GM21786 (cell line): ENCODE measurements around the gene CBL.

ENCODE experiments used
- ATAC-seq: cut with Tn5 transposase; IDR thresholded peaks from one replicate; pipeline ENCODE4 v1.9.1; 2021; ENCODE audit not compliant: unreplicated experiment

Gene CBL

DNA sequence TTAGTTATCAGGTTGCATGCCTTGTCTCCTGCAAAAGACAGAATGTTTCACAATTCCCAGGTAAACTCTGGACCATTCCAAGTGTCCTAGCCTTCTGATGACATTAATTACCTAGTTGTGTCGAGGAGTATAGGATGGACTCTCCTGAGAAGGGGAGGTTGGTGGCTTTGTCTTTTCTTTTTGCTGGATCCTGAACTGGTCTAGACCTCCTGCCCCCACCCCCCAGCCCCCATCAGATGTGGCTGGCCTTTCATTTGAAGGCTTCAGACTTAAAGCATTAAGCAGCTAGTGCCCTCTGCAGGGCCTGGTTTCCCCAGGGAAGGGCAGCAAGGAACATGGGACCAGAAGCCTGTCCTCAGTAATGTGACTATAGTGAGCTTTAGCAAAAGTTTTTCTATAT lies 101.1 kb downstream of the CBL start:
- ATAC-seq: no peak

DNA sequence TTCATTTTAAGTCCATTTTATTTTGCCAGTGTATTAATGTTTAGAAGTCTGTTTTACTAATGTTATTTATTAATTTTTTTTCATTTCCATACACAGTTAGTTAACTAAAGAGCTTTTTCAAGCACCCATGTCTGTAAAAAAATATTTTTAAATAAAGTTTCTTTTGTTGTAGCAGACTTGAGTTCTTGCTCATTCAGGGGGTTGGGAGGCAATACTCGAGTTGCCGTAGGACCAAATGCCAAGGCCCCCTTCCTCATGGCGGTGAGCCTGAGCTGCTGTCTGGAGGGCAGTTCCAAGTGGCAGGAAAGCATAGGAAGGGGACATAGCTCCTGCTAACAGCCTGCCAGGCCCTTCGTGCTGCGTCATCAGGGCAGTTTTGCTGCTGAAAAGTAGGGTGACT lies 101.8 kb downstream of the CBL start:
- no peak for ATAC-seq

DNA sequence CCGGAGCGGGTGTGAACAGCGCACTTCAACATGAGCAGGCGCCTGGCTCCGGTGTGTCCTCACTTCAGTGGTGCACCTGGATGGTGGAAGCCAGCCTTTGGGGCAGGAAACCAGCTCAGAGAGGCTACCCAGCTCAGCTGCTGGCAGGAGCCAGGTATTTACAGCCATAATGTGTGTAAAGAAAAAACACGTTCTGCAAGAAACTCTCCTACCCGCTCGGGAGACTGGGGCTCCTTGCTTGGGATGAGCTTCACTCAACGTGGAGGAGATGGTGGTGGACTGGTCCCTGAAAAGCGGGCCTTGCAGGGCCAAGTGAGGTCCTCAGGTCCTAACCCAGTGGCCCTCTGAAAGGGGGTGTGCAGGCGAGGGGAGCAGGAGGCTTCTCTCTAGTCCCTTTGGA lies 103.3 kb downstream of the CBL start:
- ATAC-seq: no peak

DNA sequence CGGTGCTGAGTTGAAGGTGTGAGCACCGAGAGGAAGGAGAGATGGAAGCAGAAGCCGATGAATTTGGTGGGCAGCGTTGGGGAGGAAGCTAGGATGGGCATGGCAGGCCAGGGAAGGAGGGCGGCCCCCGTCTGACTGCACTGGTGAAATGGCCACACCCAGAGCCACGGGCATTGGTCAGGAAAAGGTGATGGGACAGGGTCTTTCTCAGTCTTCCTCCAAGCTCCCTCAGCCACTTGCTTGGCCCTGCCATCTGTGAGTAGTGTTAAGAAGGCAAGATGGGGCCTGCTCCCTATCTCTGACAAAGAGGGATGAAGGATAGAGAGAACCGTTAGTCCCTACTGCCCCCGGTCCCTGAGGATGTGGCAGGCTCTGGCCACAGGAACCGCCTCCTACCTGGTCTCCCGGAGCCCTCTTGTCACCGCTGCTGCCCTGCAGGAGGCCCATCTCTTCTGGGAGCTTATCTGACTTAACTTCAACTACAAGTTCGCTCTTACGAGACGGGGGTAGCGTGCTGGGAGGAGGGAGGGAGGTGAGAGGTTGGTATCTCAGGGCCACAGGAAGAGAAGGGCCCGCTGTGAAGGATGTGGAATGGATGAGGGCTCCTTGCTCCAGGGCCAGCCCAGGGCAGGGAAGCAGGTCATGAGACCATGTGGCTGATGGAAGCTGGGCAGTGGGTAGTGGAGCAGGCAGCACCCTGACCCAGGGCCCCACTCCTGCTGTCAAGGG lies 104.0 kb downstream of the CBL start:
- ATAC-seq: no peak

DNA sequence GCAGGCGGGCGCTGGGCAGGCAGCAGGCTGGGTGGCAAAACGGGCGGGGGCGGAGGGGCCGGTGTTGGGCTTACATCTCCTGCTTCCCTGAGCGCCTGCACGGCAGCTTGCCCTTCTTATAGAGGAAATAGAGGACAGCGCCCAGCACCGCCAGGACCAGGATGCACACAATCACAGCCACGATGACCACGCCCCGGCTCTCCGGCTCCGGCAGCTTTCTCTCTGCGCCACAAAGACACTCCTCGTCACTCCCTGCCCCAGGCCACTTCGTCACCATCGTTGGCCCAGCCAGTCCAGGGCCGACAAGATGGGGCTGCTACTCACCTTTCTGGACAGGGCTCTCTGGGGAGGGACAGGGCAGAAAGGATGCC lies 104.5 kb downstream of the CBL start:
- no peak for ATAC-seq

DNA sequence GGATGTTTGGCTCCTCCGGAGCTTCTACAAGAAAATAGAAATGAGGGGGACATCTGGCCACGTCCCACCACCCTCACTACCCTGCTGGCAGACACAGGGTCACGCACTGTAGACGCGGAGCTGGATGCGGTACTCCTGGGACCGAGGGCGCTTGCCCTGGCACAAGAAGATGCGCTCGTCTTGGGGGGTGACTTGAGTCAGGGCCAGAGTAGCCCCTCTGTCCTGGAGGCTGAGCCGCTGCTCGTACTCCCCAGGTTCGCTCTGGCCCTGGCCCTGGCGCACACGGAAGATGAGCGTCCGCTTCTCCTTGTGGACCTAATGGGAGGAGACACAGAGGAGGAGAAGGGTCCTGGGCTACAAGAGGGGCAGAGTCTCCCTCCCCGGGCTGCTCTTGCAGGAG lies 108.6 kb downstream of the CBL start:
- ATAC-seq: no peak

DNA sequence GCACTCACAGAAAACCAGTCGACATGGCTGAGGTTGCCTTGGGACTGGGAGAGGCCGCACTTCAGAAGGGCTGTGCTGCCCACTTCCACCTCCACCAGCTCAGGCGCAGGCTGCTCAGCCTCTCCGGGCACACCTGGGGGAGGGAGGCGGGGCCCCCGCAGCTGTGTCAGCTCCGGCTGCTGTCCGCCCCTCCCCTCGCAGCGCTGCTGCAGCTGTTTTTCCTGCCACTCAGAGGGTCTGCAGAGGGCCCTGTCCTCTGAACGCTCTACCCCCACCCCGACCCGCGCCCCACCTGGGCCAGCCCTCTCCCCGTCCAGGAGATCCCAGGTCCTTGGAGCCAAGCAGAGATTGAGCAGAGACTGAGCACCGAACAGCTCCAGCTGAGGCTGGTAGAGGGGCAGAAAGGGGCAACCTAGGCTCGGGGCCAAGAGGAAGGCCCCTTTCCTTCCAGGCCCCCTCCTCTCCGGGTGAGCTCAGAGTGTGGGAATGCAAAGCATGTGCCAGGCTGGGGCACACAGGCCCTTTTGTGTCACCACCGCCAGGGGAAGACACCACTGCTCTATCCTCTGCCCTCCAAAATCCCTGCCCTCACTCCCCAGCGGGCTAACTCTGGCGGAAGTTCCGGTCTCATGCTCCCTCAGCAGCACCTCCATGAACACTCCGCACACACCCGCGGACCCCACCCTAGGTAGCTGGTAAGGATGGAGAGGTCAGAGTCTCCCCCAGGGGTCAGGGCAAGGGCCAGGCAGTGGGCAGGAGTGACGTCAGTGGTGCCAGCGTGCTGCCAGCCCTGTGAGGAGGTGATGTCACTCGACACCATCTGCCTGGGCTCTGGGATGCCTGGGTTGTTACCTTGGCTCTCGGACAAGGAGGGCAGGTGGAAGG lies 109.2 kb downstream of the CBL start:
- no peak for ATAC-seq

DNA sequence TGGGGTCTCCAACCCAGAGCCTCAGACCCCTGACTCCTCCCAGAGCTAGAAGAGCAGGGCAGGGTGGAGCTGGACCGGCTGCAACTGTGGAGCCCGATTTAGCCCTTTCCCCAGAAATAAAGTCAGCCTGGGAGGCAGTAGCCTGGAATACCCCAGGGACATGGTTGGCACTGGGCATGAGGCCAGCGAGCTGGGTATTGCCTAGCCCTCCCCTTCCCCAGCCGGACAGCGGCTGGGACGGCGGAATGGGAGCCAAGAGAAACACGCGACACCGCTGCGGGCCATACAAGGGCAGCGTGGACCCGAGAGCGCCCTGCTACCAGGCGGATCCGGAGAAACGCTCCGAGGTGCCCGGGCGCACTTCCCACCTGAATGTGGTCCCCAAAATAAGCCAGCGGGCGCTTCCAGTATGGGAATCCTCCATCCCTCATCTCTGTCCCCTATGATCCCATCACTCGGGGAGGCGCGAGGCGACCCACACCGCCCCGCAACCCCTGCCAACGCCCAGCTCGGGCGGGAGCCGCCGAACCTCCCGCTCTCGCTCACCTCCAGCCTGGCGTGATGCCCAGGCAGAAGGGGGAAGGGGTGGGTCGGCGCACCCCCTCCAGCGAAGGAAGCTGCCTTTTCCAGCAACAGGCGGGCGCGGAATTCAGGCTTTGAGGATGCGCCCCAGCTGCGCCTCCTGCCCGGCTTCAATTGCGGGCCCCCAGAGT lies 110.0 kb downstream of the CBL start:
- no peak for ATAC-seq

DNA sequence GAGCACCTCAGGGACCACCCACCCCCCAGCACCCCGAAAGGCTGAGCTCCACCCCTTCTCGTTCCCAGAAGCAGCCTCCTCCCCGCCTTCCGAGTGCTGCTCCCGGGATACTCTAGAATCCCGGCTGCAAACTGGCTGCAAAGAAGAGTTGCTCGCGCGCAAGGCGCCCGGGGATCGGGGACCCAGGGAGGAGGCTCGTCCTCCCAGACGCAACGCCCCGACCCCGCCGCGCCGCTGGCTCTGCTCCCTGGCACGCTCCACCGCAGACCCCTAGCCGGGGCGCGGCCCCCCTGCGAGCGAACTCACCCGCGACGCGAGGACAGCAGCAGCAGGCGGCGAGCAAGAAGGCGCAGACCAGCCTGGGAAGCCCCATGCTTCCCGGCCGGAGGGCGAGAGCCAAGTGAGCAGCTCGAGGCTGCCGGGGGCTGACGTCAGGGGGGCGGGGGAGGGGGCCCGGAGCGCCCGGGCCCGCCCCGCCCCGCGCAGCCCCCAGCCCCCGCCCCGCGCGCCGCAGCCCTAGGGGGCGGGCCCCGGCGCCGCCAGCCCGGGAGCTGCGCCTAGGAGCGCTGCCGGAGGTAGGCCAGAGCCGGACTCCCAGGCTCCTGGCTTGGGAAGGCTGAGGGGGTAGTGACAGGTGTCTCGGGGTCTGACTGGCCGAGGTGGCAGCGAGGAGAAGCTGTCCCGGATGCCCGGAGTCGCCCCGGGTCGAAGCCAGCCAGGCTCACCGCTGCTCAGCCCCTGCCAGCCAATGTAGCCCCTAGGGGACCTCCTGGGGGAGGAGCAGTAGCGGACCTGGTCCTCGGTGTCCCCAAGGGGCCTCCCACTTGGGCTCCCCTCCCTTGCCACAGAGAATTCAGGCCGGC lies 110.8 kb downstream of the CBL start, which contains the start of gene MCAM:
TSS of gene MCAM (minus strand) at position 402 of the 863 bp plus-strand sequence. CDS start at position 373, 29 bp downstream.
- ATAC-seq: no peak

DNA sequence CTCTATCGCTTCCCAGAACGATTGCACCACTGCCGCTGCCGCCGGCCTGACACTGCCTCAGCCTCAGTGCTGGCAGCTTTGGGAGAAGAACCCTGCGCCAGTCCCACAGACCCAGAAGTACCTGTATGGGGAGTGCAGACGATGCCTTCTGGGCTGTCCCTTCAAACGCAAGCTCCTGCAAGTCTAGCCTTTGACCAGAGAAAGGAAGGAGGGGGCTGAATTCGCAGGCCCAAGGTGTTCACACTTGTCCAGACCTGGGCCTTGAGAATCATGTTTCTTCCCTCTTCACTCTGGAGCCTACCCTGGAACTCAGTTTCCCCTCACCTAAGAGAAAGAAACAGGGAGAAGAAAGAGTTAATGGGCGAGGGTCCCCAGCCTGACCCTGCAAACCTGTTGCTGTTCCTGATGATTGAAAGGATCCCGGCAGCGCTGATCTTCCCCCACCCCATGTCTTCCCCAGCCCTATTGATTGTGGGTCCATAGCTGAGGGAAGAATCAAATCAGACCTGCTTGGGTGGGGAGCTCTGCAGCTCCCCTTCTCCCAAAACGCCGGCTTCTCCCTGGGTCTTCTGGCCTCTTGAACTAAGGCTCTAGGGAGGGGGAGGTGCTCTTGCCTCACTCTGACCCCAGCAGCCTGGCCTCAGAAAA lies 111.6 kb downstream of the CBL start:
- no peak for ATAC-seq

DNA sequence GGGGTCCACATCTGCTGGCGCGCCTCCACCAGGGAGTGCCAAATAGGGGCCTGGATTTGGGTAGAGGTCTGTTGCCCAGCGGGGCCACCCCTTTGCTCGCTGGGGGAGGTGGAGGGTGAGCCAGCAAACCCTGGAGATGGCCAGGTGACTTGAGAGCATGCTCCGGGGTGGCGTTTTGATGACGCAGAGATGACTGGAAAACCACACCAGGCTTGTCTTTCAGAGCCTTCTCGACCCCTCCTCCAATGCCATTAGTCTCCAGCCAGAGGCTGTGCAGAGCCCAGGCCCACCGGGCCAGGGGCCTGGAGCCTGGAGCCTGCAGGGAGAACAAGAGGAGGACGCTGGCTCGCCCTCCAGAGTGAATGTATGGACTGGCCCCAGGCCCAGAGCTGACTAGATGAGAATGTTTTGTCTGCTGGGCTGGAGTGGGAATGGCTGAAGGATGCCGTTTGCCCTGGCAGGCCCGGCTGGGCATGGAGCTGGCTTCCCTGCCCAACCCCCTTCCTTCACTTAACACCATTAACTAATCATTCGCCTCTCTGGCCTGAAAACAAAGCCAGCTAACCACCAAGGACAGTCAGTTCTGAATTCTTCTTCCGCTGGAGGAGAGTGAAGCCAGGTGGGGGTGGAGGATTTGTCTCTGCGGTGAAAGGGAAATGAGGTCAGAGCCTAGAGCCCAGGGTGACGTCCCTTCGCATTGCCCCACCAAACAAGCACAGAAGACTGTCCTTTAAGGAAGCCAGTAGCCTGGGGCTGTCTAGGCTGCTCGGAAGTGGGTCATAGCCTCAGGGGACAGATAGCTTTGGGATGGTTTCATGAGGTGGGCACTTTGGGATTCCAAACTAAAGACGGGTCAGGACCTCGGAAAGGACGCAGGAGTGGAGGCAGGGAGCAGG lies 112.3 kb downstream of the CBL start:
- ATAC-seq: peak; percentile 31

DNA sequence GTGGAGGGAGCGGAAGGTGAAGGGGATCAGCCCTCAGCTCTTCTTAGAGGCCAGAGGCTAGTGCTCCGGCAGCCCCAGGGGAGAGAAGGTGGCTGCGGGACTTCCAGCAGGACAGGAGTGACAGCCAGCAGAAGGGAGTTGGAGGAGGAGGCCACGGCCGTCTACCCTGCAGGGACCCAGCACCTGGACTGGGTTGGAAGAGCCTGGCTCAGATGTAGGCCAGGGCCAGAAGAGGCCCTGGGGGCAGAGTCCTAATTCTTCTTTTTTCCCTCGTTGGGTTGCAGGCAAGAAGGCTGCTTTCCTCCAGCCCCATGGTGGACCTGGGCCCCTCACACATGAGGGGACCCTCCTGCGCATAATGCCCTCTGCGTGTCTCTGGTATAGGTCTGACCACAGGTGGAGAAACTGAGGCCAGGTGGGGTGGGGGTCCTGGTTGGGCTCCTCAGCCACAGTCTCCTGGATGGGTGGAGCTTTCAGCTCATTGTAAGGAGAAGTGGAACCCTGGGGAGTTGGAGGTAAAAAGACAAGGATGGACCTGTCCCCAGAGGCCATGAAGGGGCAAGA lies 113.1 kb downstream of the CBL start:
- no peak for ATAC-seq

DNA sequence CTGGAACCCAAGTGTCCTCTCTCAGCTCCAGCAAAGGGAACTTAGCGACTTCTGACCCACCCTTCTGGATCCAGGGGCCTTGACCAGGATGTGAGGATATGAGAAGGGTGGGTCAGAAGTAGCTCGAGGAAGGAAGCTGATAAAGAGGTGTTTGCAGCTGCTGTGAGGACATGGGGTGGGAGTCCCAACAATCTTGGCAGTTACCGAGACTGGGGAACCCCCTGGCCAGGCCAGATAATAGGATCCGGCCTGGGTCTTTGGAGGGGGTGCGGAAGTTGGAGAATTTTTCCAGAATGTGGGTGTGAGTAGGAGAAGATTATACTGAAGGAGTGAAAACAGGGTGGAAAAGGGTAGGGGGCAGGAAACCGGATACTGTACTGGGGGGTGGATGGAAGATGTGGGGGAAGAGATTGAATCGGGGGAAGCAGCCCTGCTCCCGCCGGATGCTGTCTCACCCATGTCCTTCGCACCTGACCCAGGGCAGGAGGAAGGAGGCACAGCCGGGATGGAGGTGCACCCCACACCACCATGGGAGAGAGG lies 113.6 kb downstream of the CBL start:
- ATAC-seq: no peak

DNA sequence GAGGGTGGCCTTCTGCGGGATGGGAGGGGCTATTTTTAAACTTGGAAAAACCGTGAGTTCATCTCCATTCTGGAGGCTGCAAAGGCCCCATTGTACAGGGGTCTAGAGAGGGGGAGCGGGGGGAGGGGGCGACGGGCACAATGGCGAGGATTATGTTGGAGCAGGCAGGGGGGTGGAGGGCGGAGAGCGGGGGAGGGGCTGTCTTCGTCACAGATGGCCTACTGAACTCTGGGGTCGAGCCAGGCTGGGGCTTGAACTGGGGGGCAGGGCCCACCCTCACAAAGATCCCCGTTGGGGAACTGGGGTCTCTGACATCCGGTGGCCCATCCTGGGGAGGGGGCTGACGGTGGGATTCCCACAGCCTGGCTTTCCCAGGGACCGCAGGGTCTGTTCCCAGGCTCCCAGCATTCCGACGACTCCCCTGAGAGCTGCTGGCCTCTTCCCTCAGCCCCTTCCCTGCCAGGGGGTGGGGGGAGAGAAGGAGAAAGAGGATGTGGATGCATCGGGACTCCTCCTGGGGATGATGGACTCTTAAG lies 114.2 kb downstream of the CBL start:
- ATAC-seq: no peak

DNA sequence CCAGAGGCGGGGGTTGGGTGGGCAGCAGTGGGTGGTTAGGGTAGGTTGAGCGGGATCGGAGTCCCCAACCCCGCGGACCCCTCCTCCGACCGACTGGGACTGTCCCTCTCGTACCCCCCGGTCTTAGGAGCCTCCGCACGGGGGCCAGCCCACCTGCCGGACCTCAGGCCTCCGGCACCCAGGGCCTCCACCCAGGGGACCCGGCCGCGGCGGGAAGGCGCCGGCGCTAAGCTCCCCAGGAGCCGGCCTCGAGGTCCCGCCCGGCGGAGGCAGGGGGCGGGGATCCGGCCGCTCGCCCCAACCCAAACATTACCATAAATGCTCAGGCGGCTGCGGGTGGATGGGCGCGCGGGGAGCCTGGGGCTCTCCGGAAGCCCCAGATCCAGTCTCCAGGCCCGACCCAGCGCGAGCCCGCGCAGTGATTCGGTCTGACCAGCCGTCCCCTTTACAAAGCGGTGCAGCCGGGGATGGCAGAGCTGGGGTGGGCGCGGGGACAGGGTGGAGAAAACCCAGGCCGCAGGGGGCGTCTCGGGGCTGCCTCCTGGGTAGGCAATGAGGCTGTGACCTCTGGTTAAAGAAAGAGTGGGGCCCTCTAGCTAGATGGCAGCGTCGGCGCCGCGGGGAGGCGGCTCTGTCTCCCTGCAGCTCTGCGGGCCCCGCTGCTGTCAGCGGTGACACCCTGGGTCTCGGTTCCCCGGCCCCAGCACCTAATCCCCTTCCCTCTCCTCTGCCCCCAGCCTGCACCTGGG lies 114.8 kb downstream of the CBL start:
- ATAC-seq: peak; percentile 31

DNA sequence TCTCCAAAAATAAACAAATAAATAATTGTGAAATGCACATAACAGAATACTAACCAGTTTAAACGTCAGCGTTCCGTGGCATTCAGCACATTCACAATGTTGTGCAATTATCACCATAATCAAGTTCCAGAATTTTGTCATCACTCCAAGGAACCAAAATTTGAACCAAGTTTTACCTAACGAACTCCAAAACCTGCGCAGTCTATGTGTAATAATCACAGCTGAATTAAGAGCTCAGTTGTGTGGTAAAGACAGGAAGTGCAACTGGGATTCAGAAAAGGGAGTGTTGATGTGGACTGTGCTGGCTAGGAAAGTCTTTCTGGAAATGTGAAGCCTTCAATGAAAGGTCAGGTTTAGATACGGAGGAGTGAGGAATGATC lies 116.2 kb downstream of the CBL start:
- no peak for ATAC-seq

DNA sequence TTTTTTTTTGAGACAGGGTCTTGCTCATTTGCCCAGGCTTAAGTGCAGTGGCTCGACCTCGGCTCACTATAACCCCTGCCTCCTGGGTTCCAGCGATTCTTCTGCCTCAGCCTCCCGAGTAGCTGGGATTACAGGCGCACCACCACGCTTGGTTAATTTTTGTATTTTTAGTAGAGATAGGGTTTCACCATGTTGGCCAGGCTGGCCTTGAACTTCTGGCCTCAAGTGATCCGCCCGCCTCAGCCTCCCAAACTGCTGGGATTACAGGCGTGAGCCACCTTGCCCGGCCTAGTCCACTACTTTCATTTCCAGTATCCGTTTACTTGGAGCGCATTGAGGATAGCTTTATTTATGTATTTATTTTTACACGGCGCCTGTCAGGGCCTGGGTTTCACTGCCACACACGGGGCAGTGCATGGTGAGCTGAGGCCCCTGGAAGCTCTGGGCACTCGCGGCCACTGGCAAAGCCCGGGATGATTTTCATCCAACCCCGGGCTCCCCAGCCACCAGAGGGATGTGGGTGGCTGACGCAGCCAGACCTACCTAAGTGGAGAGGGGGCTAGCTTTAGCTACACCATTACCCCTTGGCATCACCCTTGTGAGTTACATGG lies 116.9 kb downstream of the CBL start:
- no peak for ATAC-seq
